GM12878 (cell line): ENCODE results near the gene CCR8. TPM values are rescaled to one million over a fixed set of nuclear protein-coding genes. Genes with fewer than 3 reads are reported as not detected.

Source experiments
- ATF7 ChIP-seq: fragments of 450-650 bp; IDR thresholded peaks from 2 replicates; pipeline ENCODE4 v1.6.1; 2016; ENCODE audit warnings: low read depth, mild to moderate bottlenecking
- BRCA1 ChIP-seq: IDR thresholded peaks from 2 replicates; pipeline ENCODE4 v1.6.1; 2011; ENCODE audit warnings: low read depth, low read length, improper control_type of control experiment
- CREB1 ChIP-seq: IDR thresholded peaks from 2 replicates; pipeline ENCODE4 v1.6.1; 2012; ENCODE audit warnings: low read depth, mild to moderate bottlenecking, inconsistent platforms
- CREM ChIP-seq: IDR thresholded peaks from 2 replicates; pipeline ENCODE4 v1.6.1; 2014; ENCODE audit warnings: antibody characterized with exemption, low read depth
- E2F8 ChIP-seq: fragments of 450-650 bp; IDR thresholded peaks from 2 replicates; pipeline ENCODE4 v1.6.1; 2018; ENCODE audit warnings: mild to moderate bottlenecking, low read depth, moderate library complexity; ENCODE audit not compliant: partially characterized antibody
- E4F1 ChIP-seq: fragments of 450-650 bp; IDR thresholded peaks from 2 replicates; pipeline ENCODE4 v1.6.1; 2018; ENCODE audit warnings: borderline replicate concordance, mild to moderate bottlenecking; ENCODE audit not compliant: partially characterized antibody
- ETV6 ChIP-seq, 2 experiments: fragments of 450-650 bp in 1 of 2; IDR thresholded peaks in 1 of 2; conservative IDR thresholded peaks in 1 of 2; 2 replicates each; pipeline ENCODE4 v1.6.1; 2014; ENCODE audit warnings: antibody characterized with exemption in 1 of 2, borderline replicate concordance in 1 of 2, low read depth in 1 of 2, mild to moderate bottlenecking in 1 of 2, moderate library complexity in 1 of 2
- MEF2A ChIP-seq: IDR thresholded peaks from 2 replicates; pipeline ENCODE4 v1.6.1; 2011; ENCODE audit warnings: low read depth, mild to moderate bottlenecking, low read length, moderate library complexity; ENCODE audit not compliant: insufficient read depth
- MEF2B ChIP-seq: fragments of 450-650 bp; IDR thresholded peaks from 2 replicates; pipeline ENCODE4 v1.6.1; 2018; ENCODE audit warnings: mild to moderate bottlenecking, moderate library complexity; ENCODE audit not compliant: partially characterized antibody, poor library complexity, severe bottlenecking
- MLLT1 ChIP-seq: fragments of 450-650 bp; IDR thresholded peaks from 2 replicates; pipeline ENCODE4 v1.6.1; 2016; ENCODE audit warnings: mild to moderate bottlenecking
- MTA2 ChIP-seq: fragments of 450-650 bp; IDR thresholded peaks from 2 replicates; pipeline ENCODE4 v1.6.1; 2016; ENCODE audit warnings: low read depth, mild to moderate bottlenecking, moderate library complexity
- NFIC ChIP-seq: IDR thresholded peaks from 2 replicates; pipeline ENCODE4 v1.6.1; 2012; ENCODE audit warnings: low read depth, mild to moderate bottlenecking, inconsistent platforms, low read length, moderate library complexity
- NKRF ChIP-seq: fragments of 450-650 bp; conservative IDR thresholded peaks from 2 replicates; pipeline ENCODE4 v1.6.1; 2017; ENCODE audit warnings: mild to moderate bottlenecking, moderate library complexity
- NRF1 ChIP-seq: conservative IDR thresholded peaks from 2 replicates; pipeline ENCODE4 v1.6.1; 2011; ENCODE audit warnings: mild to moderate bottlenecking, low read depth, low read length, improper control_type of control experiment
- POLR2AphosphoS5 ChIP-seq: IDR thresholded peaks from 2 replicates; pipeline ENCODE4 v1.6.1; 2011; ENCODE audit warnings: mild to moderate bottlenecking, low read length, inconsistent platforms
- RELB ChIP-seq: fragments of 450-650 bp; IDR thresholded peaks from 2 replicates; pipeline ENCODE4 v1.6.1; 2017; ENCODE audit warnings: low read depth, mild to moderate bottlenecking, moderate library complexity
- SMAD5 ChIP-seq: IDR thresholded peaks from 2 replicates; pipeline ENCODE4 v1.6.1; 2016; ENCODE audit warnings: antibody characterized with exemption, low read depth
- ZNF24 ChIP-seq: fragments of 450-650 bp; IDR thresholded peaks from 2 replicates; pipeline ENCODE4 v1.6.1; 2017; ENCODE audit warnings: antibody characterized with exemption, mild to moderate bottlenecking
- ZNF384 ChIP-seq: IDR thresholded peaks from 2 replicates; pipeline ENCODE4 v1.6.1; 2012; ENCODE audit warnings: low read depth, mild to moderate bottlenecking, low read length, improper control_type of control experiment, borderline replicate concordance
- polyA plus RNA-seq, 11 experiments: library from polyadenylated mRNA; depleted of rRNA in 4 of 11; unstranded in 6 of 11; stranded (reverse) in 5 of 11; fragments of >200 nt; fragmentation: Nextera tagmentation in 4 of 11; fragmentation: Illumina TruSeq in 1 of 11; extraction: Ambion mirVana in 4 of 11; extraction: Trizol in 1 of 11; gene quantifications; 1 replicate in 1 of 11; 2 replicates in 10 of 11; pipeline versions ENCODE4 v1.2.1 to v1.2.3, GENCODE V29; 2011 to 2016; ENCODE audit warnings: inconsistent platforms in 2 of 11, missing spikeins in 2 of 11, low read depth in 1 of 11
- total RNA-seq, 4 experiments: library from RNA; depleted of rRNA in 3 of 4; stranded (reverse); fragments of >200 nt in 3 of 4; fragmentation: Illumina TruSeq in 1 of 4; extraction: Trizol in 1 of 4; gene quantifications; 2 replicates each; pipeline versions ENCODE4 v1.2.1 to v1.2.3, GENCODE V29; 2013 to 2021

The CCR8 gene
- total and polyA plus RNA-seq, 10 of the 15 experiments (the other 5 are each of a cell fraction or from before 2014, with no cell fraction given) = 5.2 to 28.8 (median 15.6) TPM

- TF ChIP-seq ZNF384 (no peak), BRCA1 (no peak), MEF2B (peak; percentile 54), NFIC (peak; percentile 95), MEF2A (peak; percentile 79; the same call in 1 of the 2 replicates), MTA2 (peak; percentile 94), ATF7 (peak; percentile 97), NKRF (peak; percentile 26; the same call in 1 of the 2 replicates), NRF1 (no peak), CREM (peak; percentile 85), ETV6 (conservative IDR thresholded peaks at IDR 0.05 in 1 of 2, IDR thresholded peaks at IDR 0.05 in 1 of 2; ENCODE audit: borderline replicate concordance in 1 of 2, low read depth in 1 of 2) (peak in 1 of 2 experiments; percentile 52; a peak in 1 of 4 replicates), POLR2AphosphoS5 (peak; percentile 76; the same call in 1 of the 2 replicates), E2F8 (peak; percentile 44), E4F1 (no peak), RELB (peak; percentile 97), MLLT1 (peak; percentile 61; the same call in 1 of the 2 replicates), CREB1 (peak; percentile 86), SMAD5 (no peak), ZNF24 (peak; percentile 21; the same call in 1 of the 2 replicates)
These were observed 34.2 kb upstream of the CCR8 start (continued) for GRCh38 chr3:39295184-39295775.
